Sigmoid colon (tissue), 3 donors: ENCODE data around the gene CEP170.
"Not testable (repeated sequence)": the region's sequence is repeated elsewhere in the genome, so short reads cannot be mapped to it uniquely, and the experiment has no call there.

Experiments
- POLR2A ChIP-seq, 2 donors: fragments of 450-650 bp; IDR thresholded peaks; one replicate each; pipeline ENCODE4 v1.6.1; 2016; ENCODE audit warnings: antibody characterized with exemption in 2 of 2, mild to moderate bottlenecking in 2 of 2, moderate library complexity in 2 of 2
- TF ChIP-seq, protein P1 (sequence below), 4 experiments: fragments of 450-650 bp in 3 of 4; fragments of 200-600 bp in 1 of 4; IDR thresholded peaks; one replicate each; pipeline ENCODE4 v1.5.1; 2016 to 2019; ENCODE audit warnings: antibody characterized with exemption in 4 of 4, mild to moderate bottlenecking in 3 of 4, moderate library complexity in 2 of 4

DNA sequence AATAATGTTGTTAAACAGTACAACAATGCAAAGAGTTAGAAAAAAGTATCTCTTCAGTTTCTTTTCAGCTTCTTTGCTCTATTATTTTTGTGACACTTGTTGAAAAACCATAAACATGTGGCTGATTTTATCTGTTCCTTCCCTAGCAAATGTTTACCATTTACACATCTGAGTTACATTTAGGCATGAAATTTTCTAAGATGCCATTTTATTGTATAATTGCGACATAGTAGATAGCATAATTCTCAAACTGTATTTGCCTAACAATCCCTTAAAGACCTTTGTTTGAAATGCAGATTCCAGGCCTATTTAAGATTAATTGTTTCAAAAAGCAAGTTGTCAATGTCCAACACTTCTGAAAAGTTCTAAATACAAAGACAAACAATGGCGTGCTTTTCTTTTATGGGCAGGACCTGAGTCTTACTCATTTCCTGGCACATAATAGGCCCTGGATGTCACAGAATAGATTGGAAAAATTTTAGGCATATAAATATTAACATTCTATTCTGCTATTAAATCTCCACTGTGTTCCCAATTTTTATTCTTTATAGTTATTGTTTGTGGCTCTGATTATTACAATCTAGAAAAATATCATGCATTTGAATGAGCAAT, 81.2 kb downstream of the CEP170 start:
- TF ChIP-seq, protein P1, sequence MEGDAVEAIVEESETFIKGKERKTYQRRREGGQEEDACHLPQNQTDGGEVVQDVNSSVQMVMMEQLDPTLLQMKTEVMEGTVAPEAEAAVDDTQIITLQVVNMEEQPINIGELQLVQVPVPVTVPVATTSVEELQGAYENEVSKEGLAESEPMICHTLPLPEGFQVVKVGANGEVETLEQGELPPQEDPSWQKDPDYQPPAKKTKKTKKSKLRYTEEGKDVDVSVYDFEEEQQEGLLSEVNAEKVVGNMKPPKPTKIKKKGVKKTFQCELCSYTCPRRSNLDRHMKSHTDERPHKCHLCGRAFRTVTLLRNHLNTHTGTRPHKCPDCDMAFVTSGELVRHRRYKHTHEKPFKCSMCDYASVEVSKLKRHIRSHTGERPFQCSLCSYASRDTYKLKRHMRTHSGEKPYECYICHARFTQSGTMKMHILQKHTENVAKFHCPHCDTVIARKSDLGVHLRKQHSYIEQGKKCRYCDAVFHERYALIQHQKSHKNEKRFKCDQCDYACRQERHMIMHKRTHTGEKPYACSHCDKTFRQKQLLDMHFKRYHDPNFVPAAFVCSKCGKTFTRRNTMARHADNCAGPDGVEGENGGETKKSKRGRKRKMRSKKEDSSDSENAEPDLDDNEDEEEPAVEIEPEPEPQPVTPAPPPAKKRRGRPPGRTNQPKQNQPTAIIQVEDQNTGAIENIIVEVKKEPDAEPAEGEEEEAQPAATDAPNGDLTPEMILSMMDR (IDR thresholded peaks at IDR 0.05): not testable (repeated sequence)
- not testable (repeated sequence) for TF ChIP-seq POLR2A (IDR thresholded peaks at IDR 0.05)
